ENCODE measurements around the gene RFX3. TPM values are rescaled to one million over a fixed set of nuclear protein-coding genes. Genes with fewer than 3 reads are reported as not detected.

RFX3 gene
- total and polyA plus RNA-seq, 2 donors (not counting 1 experiment from before 2014, with no cell fraction given): 2.8 to 3.1 TPM

- Histone ChIP-seq H2AFZ (ENCODE audit: low read length) (no peak overlapping the region), H3K27ac (ENCODE audit: insufficient read depth, low read length) (no peak overlapping the region), H3K27me3 (ENCODE audit: control insufficient read depth, insufficient read depth, low read length) (no peaks in the 10 kb centered on the region), H3K79me2 (ENCODE audit: control insufficient read depth, insufficient read depth, low read length) (no peaks in the 10 kb centered on the region), H3K36me3 (ENCODE audit: control insufficient read depth, insufficient read depth, low read length) (no peaks in the 10 kb centered on the region), H3K9me3 (ENCODE audit: control insufficient read depth, insufficient read depth, low read depth, low read length) (no peaks in the 10 kb centered on the region), H3K9ac (ENCODE audit: insufficient read depth, low read length) (no peak overlapping the region), H3K4me3 (replicated peaks in 1 of 4; ENCODE audit: control extremely low read depth in 1 of 4, insufficient read depth in 1 of 4, low read depth in 3 of 4, low read length in 4 of 4) (no peak overlapping the region), H3K4me2 (ENCODE audit: extremely low read depth, insufficient read depth, low read length) (no peak overlapping the region), H3K4me1 (ENCODE audit: control insufficient read depth, extremely low read depth, insufficient read depth, low read length) (no peaks in the 10 kb centered on the region), H4K20me1 (ENCODE audit: control insufficient read depth, extremely low read depth, insufficient read depth, low read length) (no peaks in the 10 kb centered on the region)
- TF ChIP-seq EZH2 (IDR thresholded peaks at IDR 0.05; ENCODE audit: low read length, missing control alignments): no peak
- TF ChIP-seq, protein P1, sequence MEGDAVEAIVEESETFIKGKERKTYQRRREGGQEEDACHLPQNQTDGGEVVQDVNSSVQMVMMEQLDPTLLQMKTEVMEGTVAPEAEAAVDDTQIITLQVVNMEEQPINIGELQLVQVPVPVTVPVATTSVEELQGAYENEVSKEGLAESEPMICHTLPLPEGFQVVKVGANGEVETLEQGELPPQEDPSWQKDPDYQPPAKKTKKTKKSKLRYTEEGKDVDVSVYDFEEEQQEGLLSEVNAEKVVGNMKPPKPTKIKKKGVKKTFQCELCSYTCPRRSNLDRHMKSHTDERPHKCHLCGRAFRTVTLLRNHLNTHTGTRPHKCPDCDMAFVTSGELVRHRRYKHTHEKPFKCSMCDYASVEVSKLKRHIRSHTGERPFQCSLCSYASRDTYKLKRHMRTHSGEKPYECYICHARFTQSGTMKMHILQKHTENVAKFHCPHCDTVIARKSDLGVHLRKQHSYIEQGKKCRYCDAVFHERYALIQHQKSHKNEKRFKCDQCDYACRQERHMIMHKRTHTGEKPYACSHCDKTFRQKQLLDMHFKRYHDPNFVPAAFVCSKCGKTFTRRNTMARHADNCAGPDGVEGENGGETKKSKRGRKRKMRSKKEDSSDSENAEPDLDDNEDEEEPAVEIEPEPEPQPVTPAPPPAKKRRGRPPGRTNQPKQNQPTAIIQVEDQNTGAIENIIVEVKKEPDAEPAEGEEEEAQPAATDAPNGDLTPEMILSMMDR (conservative IDR thresholded peaks at IDR 0.05 in 1 of 2, IDR thresholded peaks at IDR 0.05 in 1 of 2; ENCODE audit: low read depth in 1 of 2, low read length in 2 of 2): no peak
- no peak for DNase-seq (ENCODE audit: low read depth in 2 of 2)
These were observed 127.6 kb downstream of the RFX3 start for GRCh38 chr9:3398232-3398648.

DNA sequence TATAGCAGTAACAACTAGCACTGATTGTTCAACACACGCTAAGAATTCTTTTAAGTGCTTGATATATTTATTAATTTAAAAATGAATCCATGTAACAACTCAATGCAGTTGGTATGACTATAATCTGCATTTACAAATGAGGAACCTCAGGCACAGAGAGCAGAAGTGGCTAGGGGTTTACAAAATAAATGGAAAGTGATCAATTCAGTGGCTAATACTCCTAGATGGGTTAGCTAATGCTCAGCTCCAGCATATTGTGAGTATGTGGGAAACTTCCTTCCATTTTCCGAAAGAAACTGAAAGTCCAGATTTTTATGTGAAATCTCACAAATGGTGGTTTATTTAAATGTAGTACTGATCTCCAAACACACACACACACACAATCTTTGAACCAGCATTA, 128.0 kb downstream of the RFX3 start:
- TF ChIP-seq, protein P1 (conservative IDR thresholded peaks at IDR 0.05 in 1 of 2, IDR thresholded peaks at IDR 0.05 in 1 of 2; ENCODE audit: low read depth in 1 of 2, low read length in 2 of 2): no peak
- TF ChIP-seq EZH2 (IDR thresholded peaks at IDR 0.05; ENCODE audit: low read length, missing control alignments): no peak
- no peak overlapping the region for H3K9ac ChIP-seq (ENCODE audit: insufficient read depth, low read length)
- no peak for DNase-seq (ENCODE audit: low read depth in 2 of 2)

DNA sequence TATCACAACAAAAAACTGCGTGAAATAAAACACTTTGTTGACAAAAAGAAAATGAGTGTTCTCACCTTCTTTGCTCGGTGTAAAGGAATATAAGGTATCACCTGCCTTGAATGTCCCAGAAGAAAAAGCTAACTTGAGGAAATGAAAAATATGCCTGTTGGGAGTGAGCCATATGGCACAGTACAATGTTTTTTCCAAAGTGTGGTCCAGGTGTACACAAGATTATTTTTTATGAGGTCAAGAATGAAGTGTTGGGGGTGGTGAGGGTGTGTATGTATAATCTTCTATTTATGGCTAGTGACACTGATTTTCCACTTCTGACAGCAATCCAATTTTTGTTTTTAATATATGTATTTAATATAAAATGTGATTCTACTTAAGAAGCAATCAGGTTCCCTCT, 134.4 kb downstream of the RFX3 start:
- H3K27ac ChIP-seq (ENCODE audit: insufficient read depth, low read length): no peak overlapping the region
- no peak overlapping the region for H3K9ac ChIP-seq (ENCODE audit: insufficient read depth, low read length)
- no peaks in the 10 kb centered on the region for H3K36me3 ChIP-seq (ENCODE audit: control insufficient read depth, insufficient read depth, low read length)
- no peak overlapping the region for H3K4me2 ChIP-seq (ENCODE audit: extremely low read depth, insufficient read depth, low read length)
- no peaks in the 10 kb centered on the region for H3K4me1 ChIP-seq (ENCODE audit: control insufficient read depth, extremely low read depth, insufficient read depth, low read length)
- no peaks in the 10 kb centered on the region for H3K79me2 ChIP-seq (ENCODE audit: control insufficient read depth, insufficient read depth, low read length)
- no peak overlapping the region for H3K4me3 ChIP-seq (replicated peaks in 1 of 4; ENCODE audit: control extremely low read depth in 1 of 4, insufficient read depth in 1 of 4, low read depth in 3 of 4, low read length in 4 of 4)
- no peak for DNase-seq (ENCODE audit: low read depth in 2 of 2)
- H3K9me3 ChIP-seq (ENCODE audit: control insufficient read depth, insufficient read depth, low read depth, low read length): no peaks in the 10 kb centered on the region
- no peaks in the 10 kb centered on the region for H4K20me1 ChIP-seq (ENCODE audit: control insufficient read depth, extremely low read depth, insufficient read depth, low read length)
- no peaks in the 10 kb centered on the region for H3K27me3 ChIP-seq (ENCODE audit: control insufficient read depth, insufficient read depth, low read length)
- no peak for TF ChIP-seq EZH2 (IDR thresholded peaks at IDR 0.05; ENCODE audit: low read length, missing control alignments)
- TF ChIP-seq, protein P1 (conservative IDR thresholded peaks at IDR 0.05 in 1 of 2, IDR thresholded peaks at IDR 0.05 in 1 of 2; ENCODE audit: low read depth in 1 of 2, low read length in 2 of 2): no peak
- no peak overlapping the region for H2AFZ ChIP-seq (ENCODE audit: low read length)

More for the DNA sequence above, 128.0 kb downstream of the RFX3 start:
- no peaks in the 10 kb centered on the region for H3K27me3 ChIP-seq (ENCODE audit: control insufficient read depth, insufficient read depth, low read length)
- H3K9me3 ChIP-seq (ENCODE audit: control insufficient read depth, insufficient read depth, low read depth, low read length): no peaks in the 10 kb centered on the region
- H3K4me3 ChIP-seq (replicated peaks in 1 of 4; ENCODE audit: control extremely low read depth in 1 of 4, insufficient read depth in 1 of 4, low read depth in 3 of 4, low read length in 4 of 4): no peak overlapping the region
- H3K4me1 ChIP-seq (ENCODE audit: control insufficient read depth, extremely low read depth, insufficient read depth, low read length): no peaks in the 10 kb centered on the region
- no peak overlapping the region for H3K4me2 ChIP-seq (ENCODE audit: extremely low read depth, insufficient read depth, low read length)
- no peaks in the 10 kb centered on the region for H4K20me1 ChIP-seq (ENCODE audit: control insufficient read depth, extremely low read depth, insufficient read depth, low read length)
- no peak overlapping the region for H3K27ac ChIP-seq (ENCODE audit: insufficient read depth, low read length)
- no peaks in the 10 kb centered on the region for H3K79me2 ChIP-seq (ENCODE audit: control insufficient read depth, insufficient read depth, low read length)
- no peak overlapping the region for H2AFZ ChIP-seq (ENCODE audit: low read length)
- H3K36me3 ChIP-seq (ENCODE audit: control insufficient read depth, insufficient read depth, low read length): no peaks in the 10 kb centered on the region
